NCI-H748 treated with DMSO at 0.1 percent for 48 hours (cell line): ENCODE results near the gene LRP1B.
"Not testable (repeated sequence)": the region's sequence is repeated elsewhere in the genome, so short reads cannot be mapped to it uniquely, and the experiment has no call there.

ENCODE experiments used
- DNase-seq: peaks from one replicate; lab custom pipeline; 2025; lab: John Stamatoyannopoulos, UW

The LRP1B gene

DNA sequence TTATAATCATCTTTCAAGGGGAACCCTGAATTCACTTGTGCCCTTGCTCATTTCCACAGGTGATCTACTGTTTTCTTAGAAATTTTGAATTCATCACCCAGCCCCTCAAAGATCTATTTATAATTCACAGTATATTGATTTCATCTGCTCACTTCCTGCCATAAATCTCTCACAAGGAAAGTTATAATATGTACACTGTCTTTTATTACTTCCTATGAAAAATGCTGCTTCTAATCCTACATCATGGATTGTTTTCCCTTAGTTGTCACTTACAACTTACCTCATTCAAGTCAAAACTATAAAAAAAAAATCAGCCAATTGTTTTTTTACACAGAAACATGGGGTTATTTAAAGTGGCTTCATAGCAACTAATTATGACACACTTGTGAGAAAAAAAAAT is 1443.0 kb downstream of the LRP1B start:
- no peak for DNase-seq

DNA sequence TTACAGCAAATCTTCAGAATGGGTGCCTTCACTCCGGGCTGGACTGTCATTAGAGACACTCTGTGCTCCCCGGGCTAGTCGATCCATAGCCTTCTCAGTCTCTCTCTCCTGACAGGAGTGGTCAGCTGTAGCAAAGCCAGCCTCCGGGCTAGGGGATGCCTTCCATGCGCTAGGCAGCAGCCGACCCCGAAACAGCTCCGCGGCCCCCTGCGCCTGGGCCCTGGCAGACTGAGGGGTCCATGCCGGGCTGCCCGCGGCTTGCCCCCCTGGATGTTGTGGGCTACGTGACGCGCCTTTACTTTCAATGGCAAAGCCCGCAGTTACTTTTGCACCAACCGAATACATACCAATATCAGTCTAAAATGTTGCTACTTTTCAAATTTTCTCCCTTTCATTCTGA is 1447.2 kb downstream of the LRP1B start:
- no peak for DNase-seq

DNA sequence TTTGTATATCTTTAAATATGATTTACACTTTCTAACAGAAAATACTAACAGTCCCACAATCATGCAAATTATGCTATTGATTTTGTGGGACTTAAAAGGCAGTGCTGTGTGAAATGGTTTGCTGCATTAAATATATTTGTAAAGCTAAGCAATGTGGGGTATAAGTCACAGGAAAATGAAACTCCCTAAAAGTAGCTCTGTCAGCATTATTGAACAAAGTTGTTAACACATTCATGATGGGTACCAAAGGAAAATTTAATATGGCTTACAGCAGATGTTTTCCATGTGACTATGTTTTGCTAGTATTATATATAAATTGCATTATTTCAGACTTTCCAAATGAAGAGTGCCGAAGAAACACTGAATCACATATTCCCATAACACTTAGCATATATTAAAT is 1450.0 kb downstream of the LRP1B start:
- DNase-seq = no peak

DNA sequence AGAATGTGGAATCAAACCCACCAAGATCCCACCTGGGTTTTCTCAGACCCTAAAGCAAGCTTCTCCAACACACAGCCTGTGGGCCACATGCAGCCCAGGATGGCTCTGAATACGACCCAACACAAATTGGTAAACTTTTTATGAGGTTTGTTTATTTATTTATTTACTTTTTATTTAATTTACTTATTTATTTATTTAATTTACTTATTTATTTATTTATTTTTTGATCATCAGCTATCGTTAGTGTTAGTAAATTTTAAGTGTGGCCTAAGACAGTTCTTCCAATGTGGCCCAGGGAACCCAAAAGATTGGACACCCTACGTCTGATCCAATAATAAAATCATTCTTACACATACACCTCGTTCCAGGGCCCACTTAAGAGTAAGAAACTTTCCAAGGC is 1451.1 kb downstream of the LRP1B start:
- no peak for DNase-seq

DNA sequence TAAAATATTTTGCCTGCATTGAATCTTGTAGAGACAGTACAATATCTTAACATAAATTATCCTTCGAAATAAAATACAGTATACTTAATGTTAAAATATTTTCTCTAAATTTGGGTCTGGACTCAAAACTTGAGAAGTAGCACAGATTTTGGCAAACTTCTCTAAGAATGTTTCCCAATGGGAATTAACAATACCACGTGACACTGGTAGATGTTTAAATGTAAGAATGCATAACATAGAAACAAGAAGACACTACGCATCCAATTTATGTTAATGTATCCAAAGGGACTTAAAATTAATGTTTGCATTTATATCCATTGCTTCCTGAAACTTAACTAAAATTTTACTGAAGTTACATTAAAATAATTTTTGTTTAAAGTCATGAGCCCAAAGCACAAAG is 1460.9 kb downstream of the LRP1B start:
- no peak for DNase-seq

DNA sequence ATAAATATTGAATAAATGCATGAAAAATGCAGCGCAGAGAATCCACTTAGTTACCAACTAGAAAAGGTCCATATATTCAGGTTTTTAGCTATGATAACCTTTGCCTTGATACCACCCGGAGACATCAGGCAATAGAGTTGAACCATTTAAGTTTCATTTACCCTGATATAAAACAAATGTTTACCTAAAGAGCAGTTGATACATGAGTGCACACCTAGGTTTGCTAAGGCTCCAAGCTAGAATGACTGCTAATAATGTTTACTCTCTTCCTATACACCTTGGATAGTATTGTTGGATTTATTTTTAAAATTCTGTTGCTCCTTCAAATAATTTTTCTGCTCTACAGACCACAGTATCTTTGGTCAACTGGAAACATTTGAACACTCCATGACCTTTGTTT is 1463.6 kb downstream of the LRP1B start:
- peak; percentile 23 for DNase-seq

DNA sequence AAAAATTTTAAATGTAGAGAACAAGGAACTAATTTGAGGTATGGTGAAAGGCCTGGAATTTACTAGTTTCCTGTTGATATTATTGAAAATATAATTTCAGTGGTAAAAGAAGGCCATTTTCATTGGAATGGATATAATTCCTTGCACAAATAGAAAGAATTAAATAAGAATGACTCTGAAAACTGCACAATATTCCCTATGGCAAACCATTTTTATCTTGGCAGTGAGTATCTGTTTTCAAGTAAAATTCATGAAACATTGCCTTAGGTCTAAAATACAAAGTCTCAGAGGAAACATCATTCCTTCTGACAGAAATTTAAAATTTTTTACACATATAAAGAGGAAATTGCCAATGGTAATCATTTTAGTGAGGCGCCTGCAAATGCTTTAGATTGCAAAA is 1468.3 kb downstream of the LRP1B start:
- no peak for DNase-seq

DNA sequence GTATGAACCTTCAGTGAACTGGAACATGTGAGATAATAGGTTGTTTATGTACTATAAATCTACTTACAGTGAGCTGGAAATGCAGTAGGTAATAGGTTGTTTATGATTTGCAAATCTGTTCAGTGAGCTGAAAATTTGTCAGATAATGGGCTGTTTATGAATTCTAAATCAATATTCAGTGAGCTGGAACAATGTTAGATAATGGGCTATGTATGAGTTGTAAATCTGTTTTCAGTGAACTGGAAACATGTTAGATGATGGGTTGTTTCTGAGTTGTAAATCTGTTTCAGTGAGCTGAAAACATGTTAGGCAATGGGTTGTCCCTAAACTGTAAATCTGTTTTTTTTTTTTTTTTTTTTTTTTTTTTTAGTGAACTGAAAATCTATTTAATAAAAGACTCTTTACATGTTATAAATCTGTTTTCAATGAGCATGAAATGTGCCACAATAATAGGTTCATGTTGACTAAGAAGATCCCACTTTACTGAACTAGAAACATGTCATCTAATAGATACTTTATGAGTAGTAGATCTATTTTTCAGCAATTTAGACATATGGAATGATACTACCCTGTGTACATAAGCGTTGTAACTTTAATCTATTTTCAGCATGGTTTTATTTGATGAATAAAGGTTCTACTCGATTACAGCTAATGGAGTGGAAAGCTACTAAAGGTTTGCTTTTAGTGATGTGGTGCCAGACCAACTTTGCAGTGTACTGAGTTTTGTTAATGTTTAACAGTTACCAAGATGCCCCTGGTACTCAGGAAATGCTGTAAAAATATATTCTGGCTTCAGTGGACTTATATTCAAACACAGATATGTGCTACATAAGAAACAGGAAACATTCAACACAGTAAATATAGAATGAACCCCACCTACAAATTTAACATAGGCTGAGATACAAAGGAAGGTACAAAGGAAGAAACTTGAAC is 1471.8 kb downstream of the LRP1B start:
- no peak for DNase-seq

DNA sequence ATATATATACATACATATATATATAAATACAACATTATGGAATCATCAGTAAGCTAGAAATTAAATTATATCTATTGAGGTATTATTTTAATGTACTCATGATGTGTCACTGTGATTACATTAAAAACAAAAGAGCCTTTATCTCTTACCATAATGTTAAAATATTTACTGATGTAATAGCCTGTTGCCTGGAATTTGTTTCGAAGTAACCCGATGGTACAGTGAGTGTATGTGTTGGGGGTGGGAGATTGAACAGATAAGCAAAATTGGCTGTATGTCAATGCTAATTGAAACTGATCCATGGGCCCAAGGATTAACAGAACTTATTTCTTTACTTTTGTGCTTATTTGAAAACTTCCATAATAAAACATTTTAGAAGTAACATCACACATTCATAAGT is 1473.2 kb downstream of the LRP1B start:
- DNase-seq = no peak

DNA sequence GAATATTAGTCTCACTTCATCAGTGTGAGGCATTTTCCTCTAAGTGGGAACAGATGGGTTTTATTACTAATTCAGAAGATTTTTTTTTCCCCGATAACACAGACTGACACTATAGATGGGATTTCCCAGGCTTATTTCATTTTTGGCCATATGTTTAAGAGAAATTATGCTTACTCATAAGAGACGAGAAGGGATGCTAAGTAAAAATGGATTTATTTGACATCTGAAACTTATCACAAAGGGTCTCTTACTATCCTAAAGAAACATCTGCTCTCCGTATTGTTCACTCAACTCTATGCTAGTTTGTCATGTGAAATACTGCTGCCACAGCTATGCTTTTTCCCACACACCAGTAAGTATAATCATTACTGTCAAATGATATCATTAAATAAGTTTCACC is 1476.3 kb downstream of the LRP1B start:
- DNase-seq = no peak

DNA sequence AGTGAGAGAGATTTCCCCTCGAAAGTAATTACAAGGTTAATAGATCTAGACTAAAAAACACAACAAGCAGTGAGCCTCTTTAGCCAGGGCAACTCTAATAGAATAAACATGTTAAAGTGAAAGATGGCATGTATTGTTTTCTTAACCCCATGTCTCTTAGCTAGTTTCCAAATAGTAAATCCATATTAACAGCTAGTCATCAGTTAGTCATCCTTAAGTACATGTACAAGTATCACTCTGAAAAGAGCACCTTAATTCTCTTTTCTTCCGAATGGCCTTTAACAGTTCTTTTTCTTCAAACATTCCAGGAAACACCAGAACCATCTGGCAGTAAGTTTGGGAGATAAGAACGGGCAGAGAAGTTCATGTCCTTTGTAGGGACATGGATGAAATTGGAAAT is 1480.0 kb downstream of the LRP1B start:
- no peak for DNase-seq

DNA sequence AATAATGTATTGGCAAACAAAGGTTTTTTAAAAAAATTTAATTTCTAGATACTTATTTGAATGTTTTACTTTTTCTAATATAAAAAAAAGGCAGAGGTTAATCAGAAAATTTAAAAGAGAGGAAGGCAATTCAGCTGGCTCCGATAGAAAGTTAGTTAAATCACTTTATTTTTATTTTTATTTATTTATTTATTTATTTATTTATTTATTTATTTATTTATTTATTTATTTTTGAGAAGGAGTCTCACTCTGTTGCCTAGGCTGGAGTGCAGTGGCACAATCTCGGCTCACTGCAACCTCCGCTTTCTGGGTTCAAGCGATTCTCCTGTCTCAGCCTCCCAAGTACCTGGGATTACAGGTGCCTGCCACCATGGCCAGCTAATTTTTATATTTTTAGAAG is 1480.7 kb downstream of the LRP1B start:
- DNase-seq = not testable (repeated sequence)

DNA sequence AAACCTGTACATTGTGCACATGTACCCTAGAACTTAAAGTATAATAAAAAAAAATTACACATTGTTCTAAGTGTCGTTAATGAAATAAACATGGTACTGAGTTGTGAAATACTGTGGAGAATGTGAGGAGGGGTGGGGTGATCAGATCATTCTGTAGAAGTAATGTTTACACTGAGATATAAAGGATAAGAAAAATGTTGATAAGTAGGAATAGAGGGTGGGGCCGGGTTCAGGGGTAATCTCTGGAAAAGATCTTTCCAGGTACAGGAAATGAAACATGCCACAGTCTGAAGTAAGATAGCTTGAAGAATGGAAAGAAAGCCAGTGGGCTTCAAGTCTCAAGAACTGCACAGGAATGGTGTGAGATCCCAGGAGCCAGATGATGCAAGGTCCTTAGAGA is 1482.4 kb downstream of the LRP1B start:
- no peak for DNase-seq

DNA sequence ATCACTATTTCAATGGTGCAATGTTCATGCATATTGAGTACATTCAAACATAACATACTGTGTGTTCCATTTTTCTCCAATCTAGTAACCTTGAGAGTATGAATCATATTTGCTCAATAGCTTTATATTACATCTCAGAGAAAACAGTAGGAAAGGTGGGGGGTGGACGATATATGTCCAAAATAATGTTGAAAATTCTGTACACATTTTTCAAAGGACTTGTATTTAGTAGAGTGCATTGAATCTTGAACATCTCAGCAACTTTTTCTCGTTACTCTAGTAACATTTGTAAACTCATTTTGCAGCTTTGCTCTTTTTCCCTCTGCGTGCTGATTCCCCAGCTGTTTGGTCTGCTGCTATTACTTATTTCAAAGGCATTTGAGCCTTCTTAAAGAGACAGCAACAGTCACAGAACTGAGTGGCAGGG is 1487.0 kb downstream of the LRP1B start:
- DNase-seq = no peak

DNA sequence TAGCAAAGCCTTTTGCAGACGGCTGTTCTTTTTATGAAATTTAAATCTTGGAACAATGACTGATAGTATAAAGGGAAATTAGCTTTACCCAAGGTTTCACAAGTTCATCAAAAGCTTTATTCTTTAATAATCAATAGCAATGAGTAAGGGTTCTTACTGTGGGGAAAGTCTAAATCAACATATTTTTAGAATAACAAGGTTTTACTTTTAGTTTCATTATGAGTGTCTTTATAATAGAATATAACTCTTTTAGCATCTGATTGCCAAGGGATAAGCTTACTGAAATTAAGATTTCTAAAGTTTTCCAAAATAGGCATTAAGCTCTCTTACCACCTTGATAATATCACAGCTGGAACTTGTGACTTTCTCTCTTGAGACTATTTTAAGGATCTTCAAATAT is 1489.7 kb downstream of the LRP1B start:
- no peak for DNase-seq

DNA sequence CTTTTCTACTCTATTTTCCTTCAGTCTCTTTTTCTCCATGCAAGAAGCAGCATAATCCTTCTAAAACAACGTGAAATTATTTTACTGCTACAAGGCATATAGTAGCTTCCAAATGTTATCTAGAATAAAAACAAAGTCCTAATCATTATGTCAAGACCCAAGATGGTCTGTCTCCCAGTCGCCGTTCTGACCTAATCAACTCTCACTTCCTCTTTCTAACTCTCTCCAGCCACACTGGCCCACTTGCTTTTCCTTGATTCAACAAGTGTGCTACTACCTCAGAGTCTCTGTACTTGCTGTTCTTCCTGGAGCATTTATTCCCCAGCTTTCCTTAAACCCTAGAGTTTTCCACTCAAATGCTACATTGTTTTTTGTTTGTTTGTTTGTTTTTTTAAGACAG is 1491.2 kb downstream of the LRP1B start:
- DNase-seq = no peak

DNA sequence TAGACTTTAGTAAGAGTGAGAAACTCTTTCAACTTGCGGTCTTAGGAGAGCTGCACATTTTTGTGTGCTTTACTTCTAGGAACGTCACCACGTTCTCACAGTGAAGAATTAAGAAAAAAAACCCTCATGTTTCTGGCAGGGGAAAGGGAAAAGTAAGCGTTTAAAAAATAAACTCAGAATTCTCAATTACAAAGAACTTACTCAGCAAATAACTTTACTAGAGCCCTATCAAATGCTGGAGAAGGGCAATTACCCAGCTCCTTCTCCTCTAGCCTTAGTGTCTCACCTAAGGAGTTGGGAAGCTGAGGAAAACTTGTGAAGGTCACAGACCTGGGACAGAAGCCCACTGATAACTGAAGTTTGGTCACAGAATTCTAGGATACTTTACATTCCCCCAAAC is 1500.3 kb downstream of the LRP1B start:
- no peak for DNase-seq

DNA sequence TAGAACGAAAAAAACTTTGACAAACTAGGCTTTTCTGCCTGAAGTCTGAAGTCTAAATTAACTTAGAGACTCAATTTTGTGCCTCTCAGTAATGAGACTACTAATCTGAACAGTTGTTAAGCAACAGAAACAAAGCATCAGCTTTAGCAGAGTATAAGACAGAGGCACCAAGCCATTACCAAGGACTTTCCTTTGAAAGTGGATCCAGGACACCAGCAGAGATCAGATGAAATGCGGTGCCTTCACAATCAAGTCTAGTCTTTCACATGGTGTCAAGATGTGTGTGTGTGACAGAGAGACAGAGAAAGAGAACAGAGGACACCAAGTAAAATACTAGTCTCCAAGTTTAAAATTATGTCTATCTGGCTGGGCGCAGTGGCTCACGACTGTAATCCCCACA is 1502.9 kb downstream of the LRP1B start:
- no peak for DNase-seq

DNA sequence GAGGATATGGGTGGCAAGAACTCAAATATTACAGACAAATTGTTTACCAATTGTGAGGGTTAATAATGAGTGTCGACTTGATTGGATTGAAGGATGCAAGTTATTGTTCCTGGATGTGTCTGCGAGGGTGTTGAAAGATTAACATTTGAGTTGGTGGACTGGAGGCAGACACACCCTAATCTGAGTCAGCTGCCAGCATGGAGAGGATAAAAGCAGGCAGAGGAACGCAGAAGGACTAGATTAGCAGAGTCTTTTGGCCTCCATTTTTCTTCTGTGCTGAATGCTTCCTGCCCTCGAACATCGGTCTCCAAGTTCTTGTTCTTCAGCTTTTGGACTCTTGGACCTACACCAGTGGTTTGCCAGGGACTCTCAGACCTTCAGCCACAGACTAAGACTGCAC is 1503.7 kb downstream of the LRP1B start:
- no peak for DNase-seq

DNA sequence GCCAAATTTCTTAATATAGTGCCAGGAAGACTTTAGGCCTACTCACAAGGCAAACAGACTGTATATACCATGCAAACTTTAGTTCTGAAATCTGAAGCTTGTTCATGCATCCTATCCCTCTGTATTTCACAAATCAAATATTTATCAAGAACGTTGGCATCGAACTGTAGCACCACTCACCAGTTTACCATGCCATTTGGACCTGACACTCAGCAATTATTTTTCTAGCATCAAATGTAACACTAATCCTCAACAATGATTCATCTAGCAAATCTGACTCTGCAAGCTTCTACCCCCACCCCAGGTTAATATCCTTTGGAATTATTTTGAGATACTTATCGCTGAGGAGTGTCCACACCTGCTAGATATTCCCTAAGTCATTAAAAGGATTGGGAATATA is 1506.6 kb downstream of the LRP1B start:
- peak; percentile 30 for DNase-seq

DNA sequence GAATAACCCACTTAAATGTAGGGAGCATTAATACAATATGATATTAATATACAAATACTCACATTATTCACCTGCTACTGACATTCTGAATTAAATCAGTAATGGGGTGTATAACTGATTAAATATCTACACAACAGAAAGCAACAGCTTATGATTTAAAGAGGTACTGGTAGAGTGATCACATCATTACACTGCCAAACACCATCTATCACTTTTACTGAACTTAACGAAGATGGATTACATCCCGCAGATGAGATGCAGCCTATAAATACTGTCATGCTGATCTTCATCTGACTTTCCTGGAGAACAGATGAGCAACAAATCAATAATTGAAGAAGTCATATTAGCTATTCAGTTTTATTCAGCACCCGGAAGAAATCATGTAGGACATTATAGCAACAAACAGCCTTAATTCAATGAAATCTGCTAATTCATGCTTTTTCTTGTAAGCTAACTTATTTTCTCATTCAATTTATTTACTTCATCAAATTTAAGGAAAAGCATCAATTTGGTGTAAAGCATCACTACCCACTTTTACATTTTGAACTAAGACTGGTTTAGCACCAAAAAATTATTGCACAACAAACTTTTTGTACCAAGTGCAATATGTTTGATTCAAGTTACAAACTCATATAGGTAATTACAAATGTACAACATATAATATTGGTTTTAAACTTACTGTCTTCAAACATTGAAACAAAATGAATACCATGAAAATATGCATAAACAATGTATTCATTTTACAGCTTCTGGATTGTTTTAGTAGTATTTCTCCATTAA is 1509.0 kb downstream of the LRP1B start:
- DNase-seq = no peak

DNA sequence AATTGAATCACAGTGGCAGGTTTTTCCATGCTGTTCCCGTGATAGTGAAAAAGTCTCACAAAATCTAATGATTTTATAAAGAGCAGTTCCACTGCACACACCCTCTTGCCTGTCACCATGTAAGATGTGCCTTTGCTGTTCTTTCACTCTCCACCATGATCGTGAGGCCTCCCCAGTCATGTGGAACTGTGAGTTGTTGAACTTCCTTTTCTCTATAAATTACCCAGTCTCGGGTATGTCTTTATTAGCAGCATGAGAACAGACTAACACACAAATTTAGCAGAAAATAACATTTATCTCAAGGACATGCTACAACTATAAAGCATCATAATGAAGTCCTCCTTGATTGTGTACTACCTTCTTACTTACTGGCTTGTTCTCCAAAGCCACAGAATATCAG is 1526.0 kb downstream of the LRP1B start:
- DNase-seq = no peak

DNA sequence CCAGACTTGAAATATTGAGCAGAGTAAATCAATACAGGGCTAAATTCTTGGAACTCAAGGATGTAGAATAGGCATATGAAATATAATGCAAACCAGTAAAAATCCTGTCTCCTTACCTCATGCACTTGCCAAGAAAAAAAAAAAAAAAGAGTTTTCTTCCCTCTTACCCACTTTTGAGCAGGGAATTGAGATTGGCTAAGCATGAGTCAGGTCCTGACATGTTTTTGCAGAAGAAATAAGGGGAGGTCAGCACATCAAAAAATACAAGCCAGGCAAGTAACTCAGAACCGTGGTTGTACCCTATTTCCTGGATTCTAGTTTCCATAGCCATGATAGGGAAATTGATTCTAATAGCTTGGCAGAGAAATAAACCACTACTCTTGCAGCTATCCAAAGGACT is 1526.7 kb downstream of the LRP1B start:
- DNase-seq = no peak
